Stimulated activated CD4-positive, alpha-beta T cell treated with anti-CD3 and anti-CD28 coated beads, TNF-alpha, amount 100 ng/mL, for 24 hours (primary cell): ENCODE data around the gene RNPS1.

ENCODE experiments used
- DNase-seq, 3 experiments: peaks; one replicate each; pipeline ENCODE4 v3.0.0-alpha.2; 2020; ENCODE audit warnings: low read depth in 3 of 3

The RNPS1 gene

GRCh38 chr16:2267913-2268666 lies at the start of gene RNPS1:
RNPS1 (minus strand) TSS chr16:2268126; CDS start chr16:2264643, 3,483 bp downstream.
- peak; percentile 92 to 95 (median 94) for DNase-seq

GRCh38 chr16:2317231-2318020 lies 49.5 kb upstream of the RNPS1 start:
- DNase-seq = no peak

GRCh38 chr16:2308089-2308962 lies 40.4 kb upstream of the RNPS1 start:
- no peak for DNase-seq

- no peak for DNase-seq
Observed at GRCh38 chr16:2299915-2300192, 31.9 kb upstream of the RNPS1 start.

- no peak for DNase-seq
Observed at GRCh38 chr16:2299121-2299914, 31.4 kb upstream of the RNPS1 start.

- DNase-seq = no peak
Observed at GRCh38 chr16:2298621-2299020, 30.7 kb upstream of the RNPS1 start.

- DNase-seq = no peak
Observed at GRCh38 chr16:2297506-2297860, 29.6 kb upstream of the RNPS1 start.

- DNase-seq = peak in 1 of 3 experiments; percentile 11
Observed at GRCh38 chr16:2296661-2297505, 29.0 kb upstream of the RNPS1 start.

GRCh38 chr16:2295056-2295798 lies 27.3 kb upstream of the RNPS1 start:
- no peak for DNase-seq

- DNase-seq = no peak
Observed at GRCh38 chr16:2292221-2292620, 24.3 kb upstream of the RNPS1 start.

- DNase-seq = no peak
Observed at GRCh38 chr16:2289282-2289681, 21.4 kb upstream of the RNPS1 start.

- no peak for DNase-seq
Observed at GRCh38 chr16:2288726-2289125, 20.8 kb upstream of the RNPS1 start.

GRCh38 chr16:2287916-2288547 lies 20.1 kb upstream of the RNPS1 start:
- DNase-seq = no peak

GRCh38 chr16:2286550-2286949 lies 18.6 kb upstream of the RNPS1 start:
- DNase-seq = no peak

GRCh38 chr16:2285731-2286191 lies 17.8 kb upstream of the RNPS1 start:
- no peak for DNase-seq

GRCh38 chr16:2284797-2285576 lies 17.1 kb upstream of the RNPS1 start:
- no peak for DNase-seq

- DNase-seq = no peak
Observed at GRCh38 chr16:2284001-2284770, 16.3 kb upstream of the RNPS1 start.
